HG02642 (cell line): ENCODE results near the gene EIF1B.
"Not testable (repeated sequence)": the region's sequence is repeated elsewhere in the genome, so short reads cannot be mapped to it uniquely, and the experiment has no call there.

Source experiments
- ATAC-seq: cut with Tn5 transposase; IDR thresholded peaks from one replicate; pipeline ENCODE4 v1.9.1; 2021; ENCODE audit warnings: mild to moderate bottlenecking; ENCODE audit not compliant: unreplicated experiment, poor library complexity

Gene EIF1B

DNA sequence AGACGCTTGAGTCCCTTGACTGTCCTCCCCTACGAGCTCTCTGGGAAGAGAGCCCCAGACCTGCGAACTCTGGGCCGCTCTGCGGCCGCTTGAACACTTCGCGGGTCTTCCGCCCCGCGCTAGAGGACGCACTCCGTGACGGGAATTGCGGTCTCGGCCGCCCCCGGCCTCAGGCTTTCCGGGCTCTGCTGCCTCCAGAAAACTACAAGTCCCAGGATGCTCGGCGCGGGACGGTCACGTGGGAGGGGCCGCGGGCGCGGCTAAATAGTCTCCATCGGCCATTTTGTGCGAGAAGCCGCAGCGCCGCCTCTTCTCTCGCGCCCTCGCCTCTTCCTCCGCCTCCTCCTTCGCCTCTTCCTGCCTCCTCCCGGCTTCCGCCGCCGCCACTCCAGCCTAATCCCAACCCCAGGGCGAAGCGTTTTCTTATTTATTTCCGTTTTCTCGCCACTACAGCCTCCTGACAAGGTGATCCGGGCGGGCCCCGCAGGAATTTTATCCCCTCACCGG is at the start of gene EIF1B:
EIF1B (plus strand) TSS at position 290 of the 507 bp plus-strand sequence. CDS start 235 bp downstream, outside the sequence.
- peak; percentile 93 for ATAC-seq

DNA sequence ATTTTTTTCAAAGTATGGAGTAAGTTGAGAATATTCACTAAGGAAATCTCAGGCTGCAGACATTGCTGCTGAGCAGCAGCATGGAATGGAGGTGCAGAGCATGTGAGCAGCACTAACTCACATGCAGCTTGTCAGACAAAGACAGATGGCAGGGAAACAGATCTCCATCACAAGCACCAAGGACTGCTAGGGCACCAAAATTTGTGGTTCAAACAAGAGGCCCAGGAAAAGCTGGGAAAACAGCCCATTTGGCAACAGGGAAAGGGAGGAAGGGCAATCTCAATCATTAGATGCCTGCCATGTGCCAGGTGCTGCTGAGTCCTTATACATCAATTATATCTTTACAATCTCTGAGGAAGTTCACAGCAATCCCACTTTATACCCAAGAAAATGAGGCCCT is 47.2 kb upstream of the EIF1B start:
- ATAC-seq, result no peak

DNA sequence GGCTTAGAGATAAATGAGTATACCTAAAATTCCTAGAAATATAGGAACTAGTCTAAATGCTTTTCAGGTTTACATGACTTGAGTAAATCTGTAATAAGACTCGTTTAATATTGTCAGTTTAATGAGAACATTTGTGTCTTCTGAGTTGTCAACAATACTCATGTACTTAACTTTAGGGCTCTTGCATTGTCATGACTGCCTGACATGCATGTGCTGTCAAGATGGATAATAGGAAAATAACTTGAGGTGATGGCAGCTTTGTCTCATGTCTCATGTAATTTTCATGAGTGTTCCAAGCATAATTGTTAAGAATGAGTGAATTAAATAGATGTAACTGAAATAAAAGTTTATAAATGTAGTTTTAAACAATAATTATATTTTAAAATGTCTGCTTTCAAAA is 45.1 kb upstream of the EIF1B start:
- no peak for ATAC-seq

DNA sequence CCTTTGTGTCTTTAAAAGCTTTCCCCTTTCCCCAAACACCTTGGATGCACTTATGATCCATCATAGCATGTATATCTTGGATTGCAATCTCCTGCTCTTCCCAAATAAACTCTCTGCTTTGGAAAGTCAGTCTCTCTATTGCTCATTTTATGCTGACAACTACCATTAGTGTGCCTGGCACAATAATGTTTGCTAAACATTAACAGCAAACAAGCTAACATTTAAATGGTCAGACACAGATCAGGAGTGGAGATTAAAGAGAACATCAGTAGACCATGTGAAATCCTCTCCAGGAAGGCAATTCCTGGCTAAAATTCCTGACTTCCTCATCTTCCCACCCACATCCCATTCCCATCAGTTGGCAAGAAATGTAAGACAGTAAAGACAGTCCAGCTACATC is 44.3 kb upstream of the EIF1B start:
- no peak for ATAC-seq

DNA sequence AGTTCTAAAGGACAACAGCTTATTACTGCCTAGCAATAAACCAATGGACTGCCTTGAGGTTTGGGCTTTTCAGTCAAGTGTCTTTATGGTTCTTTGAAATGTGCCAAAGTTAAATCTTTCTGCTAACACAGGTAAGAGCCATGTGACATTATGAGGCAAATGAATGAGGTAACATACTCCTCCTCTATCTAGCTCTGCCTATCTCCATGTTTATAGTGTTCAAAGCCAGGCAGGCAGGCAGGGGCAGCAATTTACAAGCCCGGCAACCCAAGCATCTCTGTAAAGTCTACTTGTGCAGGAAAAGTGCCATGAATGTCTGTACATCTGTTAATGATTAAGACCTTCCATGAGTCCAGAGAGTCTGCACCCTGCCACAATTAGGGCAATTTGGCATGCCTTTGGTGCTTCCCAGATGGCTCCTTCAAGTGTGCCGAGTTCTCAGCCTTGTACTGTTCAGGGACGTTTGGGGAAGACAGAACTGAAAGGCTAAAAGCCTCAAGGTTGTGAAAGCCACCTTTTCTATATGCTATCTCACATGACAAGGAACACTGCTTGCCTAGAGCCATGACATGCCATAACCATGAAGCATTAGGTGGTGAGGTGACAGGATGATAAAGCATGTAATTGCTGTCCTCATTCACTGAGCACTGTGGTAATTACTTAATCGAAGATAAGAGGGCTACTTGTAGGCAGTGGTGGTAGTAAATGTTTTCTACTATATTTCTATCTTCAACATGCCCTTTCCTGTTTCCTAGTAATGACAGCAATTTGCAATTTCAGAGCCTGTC is 41.4 kb upstream of the EIF1B start:
- ATAC-seq, result no peak

DNA sequence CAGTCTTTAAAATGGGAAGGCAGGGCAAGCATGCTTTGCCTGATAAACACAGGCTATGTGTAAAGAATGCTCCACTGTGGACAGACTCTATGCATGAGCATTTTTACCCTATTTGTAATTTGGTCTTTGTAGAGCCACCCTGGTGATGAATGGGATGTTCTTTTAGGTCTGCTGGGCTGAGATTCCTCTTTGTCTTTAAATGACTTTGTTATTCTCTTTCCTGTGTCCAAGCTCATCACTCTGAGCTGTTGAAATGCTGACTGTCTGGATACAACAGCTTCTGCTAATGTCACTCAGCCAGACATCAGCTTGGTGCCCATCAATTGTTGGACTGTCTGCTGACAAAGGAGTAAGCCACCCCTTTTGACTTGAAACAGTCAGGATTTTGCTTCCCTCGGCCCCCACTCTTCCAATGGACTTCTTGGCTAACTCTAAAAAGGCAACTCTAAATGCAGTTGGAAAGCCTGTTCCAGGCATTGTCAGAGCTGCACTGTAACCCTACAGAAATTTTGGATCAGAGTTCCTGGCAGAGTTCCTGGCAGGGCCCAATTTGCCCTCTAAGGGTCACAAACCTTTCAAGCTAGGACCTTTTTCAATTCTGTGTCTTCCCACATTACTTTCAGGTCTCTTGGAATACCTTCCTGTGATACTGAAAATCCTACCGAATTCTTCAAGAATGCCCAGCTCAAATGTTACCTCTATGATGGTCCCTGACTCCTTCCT is 40.5 kb upstream of the EIF1B start:
- ATAC-seq, result no peak

DNA sequence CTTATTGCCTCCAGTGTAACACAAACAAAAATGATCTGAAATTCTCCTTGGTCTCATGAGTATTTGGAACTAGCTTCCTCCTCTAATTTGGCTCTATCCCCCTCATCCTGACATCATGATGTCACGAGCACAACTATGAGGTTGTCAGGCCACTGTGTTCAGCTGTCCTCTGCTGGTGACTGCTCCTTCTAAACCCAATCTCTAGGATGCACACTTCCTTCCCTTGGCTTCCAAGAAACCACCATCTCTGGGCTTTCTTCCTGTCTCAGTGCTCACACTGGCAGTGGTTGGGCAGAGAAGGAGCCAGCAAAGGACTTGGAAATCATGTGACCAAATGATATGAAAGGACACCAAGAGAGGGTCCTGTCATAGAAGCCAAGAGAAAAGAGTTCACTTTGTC is 30.7 kb upstream of the EIF1B start:
- no peak for ATAC-seq

DNA sequence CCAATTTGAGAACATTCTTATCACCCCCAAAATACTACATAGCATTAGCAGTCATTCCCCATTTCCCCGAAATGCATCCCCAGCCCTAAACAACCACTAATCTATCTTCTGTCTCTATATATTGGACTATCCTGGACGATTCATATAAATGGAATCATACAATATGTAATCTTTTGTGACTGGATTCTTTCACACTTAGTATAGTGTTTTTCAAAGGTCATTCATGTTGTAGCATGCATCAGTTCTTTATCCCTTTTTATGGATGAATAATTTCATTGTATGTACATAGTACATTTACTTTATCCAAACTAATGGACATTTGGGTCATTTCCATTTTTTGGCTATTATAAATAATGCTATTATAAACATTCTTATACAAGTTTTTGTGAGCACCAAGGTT is 27.5 kb upstream of the EIF1B start:
- no peak for ATAC-seq

DNA sequence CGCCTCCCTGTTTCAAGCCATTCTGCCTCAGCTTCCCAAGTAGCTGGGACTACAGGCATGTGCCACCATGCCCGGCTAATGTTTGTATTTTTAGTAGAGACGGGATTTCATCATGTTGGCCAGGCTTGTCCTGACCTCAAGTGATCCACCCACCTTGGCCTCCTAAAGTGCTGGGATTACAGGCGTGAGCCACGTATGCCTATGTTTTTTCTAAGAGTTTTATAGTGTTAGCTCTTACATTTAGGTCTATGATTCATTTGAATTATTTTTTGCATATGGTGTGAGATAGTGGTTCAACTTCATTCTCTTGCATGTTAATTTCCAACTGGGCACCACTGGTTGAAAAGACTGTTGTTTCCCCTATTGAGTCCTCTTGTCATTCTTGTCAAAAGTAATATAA is 26.4 kb upstream of the EIF1B start:
- ATAC-seq, result not testable (repeated sequence)

DNA sequence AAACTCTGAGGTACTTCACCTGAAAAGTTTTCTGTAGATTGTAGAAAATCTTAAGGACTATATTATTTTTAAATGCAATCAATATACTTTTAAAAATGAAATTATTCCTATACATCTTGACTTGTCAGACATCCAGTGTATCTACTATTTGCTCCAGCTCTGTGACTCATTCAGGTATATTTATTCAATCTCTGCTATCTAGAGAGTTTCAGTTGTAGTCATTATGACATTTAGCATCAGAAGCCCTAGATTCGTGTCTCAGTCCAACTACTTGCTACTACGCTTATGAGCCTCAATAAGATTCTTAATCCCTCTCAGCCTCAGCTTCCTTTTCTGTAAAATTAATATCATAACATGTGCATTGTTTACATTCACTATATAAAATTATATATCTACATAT is 22.3 kb upstream of the EIF1B start:
- ATAC-seq, result no peak

DNA sequence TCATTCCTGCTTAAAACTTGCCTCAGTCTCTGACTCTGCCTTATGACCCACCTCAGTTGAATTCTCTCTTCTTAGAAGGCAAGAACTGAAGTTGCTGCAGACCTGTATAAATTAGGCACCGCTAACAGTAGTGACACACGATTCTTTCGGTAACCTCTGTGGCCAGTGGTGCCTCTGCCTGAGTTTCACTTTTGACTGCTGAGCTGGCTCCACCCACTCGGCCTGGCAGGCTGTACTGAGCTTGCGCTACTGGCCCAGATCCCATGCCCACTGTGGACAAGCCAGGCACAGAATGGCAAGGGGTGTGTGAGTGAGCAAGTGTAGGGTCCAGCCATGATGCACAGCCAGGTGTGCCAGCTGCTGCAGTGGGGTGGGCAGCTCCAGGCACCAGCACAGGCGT is 19.1 kb upstream of the EIF1B start:
- ATAC-seq, result no peak

DNA sequence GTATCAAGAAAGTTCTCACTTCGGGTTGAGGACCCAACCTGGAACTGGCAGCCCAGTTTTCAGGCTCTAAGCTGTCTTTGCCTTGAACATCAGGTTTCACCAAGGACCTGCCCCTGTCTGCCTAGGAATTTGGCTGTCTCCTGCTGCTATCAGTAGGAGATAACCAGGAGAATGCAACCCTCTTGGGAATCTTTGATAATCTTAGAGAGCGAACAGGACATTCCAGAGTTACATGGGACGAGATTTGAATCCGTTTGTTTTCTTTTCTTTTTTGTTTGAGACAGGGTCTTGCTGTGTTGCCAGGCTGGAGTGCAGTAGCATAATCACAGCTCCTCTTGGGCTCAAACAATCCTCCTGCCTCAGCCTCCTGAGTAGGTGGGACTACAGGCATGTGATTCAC is 18.0 kb upstream of the EIF1B start:
- ATAC-seq, result no peak

DNA sequence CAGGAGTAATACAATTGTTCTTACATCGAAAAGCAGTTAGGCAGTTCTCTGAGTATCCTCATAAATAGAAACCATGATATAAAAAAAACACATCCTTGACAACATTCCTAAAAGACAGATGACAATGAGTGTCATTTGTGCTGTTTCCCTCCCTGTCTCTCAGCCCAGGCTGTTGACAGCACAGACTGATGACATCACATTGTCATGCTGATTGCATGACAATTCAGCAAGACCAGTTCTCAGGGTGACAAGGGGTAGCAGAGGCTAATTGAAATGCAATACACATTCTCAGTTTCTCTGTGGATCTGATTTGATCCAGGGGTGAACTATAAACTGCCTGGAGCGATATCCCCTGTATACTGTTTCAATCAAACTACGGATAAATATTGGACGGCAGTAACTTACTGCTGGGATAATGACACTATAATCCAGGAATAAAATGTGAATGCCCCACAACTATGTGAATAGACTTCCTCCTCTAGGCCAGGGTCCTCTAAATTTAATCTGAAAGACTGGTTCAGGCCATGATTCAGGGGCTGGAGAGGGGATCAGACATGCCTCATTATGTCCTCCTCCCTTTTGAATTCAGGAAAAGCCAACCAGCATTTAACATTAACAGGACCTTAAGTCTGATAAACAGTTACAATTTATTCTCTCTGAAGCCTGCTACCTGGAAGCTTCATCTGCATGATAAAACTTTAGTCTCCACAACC is 16.7 kb upstream of the EIF1B start:
- no peak for ATAC-seq

DNA sequence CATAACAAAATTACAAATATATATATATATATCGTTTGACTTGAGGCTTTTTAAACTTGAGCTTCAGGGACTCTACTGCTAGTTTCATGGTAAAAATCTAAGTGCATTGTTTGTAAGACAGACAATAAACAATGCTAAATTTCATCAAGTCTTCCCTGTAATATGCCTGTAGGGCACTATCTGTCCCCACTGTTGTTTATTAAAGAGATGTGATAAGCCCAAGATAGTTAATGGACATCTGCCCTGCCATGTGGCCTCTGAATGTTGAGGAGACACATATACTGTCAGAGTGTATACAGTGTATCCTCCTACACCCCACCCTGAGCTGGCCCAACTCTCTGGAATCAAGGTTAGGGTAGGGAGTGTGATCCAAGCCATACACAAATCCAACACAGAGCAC is 15.1 kb upstream of the EIF1B start:
- ATAC-seq, result no peak

DNA sequence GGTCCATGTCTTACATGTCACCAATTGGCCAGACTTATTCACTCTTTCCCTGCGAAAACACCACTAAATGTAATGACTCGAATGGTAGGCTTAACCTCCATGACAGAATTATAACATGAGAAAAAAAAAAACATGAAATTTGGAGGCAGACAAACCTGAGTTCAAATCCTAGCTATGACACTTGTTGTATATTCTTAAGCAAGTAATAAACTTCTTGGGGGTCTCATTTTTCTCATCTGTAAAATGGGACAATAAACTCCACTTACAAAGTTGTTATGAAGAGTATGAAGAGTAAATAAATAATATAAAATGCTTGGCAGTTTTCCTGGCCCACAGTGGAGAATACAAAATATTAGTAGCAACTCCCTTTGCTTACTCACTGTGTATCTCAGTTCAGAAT is 11.4 kb upstream of the EIF1B start:
- no peak for ATAC-seq

DNA sequence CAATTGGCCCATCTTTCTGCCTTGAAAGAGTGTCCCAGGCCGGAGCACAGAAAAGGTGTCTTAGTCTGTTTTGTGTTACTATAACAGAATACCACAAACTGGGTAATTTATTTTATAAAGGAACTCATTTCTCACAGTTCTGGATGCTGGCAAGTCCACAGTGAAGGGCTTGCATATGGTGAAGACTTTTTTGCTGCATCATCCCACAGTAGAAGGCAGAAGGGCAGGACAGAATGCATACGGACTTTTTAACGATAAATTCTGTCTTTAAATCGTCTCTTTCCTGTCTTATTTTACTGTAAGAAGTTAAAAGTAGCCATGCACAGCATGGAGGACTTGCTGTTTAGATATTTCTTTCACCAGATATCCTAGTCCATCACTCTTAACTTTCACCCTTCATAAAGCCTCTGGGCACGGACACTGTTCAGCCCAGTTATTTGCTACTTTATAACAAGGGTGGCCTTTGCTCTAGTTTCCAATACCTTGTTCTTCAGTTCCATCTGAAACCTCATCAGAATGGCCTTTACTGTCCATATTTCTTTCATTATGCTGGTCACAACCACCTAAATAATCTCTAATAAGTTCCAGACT is 10.3 kb upstream of the EIF1B start:
- no peak for ATAC-seq

DNA sequence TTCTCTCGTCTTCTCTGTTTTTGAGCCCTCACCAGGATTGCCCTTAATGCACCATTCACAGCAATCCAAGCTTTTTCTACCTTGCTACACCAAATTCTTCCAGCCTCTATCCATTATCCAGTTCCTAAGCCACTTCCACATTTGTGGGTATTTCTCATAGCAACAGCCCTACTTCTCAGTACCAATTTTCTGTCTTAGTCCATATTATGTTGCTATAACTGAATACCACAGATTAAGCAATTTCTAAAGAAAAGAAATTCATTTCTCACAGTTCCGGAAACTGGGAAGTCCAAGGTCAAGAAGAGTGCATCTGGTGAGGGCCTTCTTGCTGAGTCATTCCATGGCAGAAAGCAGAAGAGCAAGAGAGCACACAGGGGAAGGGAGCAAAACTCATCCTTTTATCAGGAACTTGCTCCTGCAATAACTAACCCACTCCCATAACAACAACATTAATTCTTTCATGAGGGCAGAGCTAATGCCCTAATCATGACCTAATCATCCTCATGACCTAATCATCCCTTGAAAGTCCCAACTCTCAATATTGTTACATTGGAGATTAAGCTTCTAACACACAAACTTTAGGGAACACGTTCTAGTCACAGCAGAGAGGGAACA is 9.7 kb upstream of the EIF1B start:
- ATAC-seq, result no peak

DNA sequence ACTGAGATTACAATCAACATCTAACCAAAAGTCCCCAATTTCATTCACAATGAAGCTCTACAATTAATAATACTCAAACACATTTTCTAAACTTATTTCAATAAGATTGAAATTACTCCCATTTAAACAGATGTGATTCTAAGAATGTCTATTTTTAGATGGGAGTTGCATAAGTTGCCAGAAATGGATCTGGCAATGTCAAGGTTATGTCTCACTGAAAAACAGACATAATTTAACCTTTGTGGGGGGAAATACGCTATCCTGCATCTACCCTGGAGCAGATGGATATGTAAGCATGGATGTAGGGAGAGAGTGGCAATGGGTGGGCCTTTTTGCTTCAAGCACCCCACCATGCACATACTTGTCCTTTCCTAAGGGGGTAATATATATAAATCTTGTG is 6.7 kb upstream of the EIF1B start:
- ATAC-seq, result no peak

DNA sequence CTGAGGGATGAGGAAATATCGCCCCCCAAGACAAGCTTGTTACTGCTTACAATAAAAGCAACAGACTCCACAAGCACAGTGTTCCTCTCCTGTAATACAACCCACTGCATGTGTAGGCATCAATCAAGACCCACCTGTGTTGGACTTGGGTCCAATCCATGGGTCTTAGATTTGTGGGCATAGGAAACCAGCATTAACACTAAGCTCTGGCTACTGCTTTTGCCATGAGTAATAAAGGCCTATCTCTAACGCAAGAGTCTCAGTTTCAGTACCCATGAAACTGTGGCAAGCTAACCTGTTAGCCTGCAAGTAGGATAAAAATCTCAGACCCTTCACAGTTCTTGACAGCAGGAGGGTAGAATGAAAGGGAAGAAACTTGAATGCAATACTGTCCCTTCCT is 5.2 kb upstream of the EIF1B start:
- no peak for ATAC-seq

DNA sequence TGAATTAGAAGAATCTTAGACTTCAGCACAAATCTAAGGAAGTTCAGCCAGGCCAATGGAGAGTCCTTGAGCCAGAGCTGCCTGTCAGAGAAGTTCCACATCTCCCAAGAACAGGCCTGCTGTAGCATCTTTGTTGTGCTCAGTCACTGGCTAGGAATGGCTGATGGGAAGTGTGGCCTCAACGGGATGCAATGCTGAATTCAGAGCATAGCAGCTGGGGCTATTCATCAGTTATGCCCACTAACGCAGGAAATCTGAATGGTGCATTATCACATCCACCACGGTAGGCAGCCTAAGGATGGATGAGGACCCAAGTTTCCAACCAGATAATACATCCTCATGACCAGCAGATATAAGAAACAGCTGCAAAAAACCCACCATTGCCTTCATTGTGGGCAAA is 3.2 kb upstream of the EIF1B start:
- no peak for ATAC-seq
